GM23248 (cell line): ENCODE results near the gene ZBED2.

Source experiments
- EZH2 ChIP-seq: fragments of 200-600 bp; sonication (generic); IDR thresholded peaks from 2 replicates; pipeline ENCODE4 v1.6.1; 2018; ENCODE audit warnings: antibody characterized with exemption, mild to moderate bottlenecking; ENCODE audit not compliant: insufficient read depth, poor library complexity, severe bottlenecking
- EZH2phosphoT487 ChIP-seq: fragments of 200-600 bp; sonication (generic); IDR thresholded peaks from 2 replicates; pipeline ENCODE4 v1.6.1; 2018; ENCODE audit warnings: antibody characterized with exemption, moderate library complexity, mild to moderate bottlenecking, low read depth; ENCODE audit not compliant: insufficient read depth

DNA sequence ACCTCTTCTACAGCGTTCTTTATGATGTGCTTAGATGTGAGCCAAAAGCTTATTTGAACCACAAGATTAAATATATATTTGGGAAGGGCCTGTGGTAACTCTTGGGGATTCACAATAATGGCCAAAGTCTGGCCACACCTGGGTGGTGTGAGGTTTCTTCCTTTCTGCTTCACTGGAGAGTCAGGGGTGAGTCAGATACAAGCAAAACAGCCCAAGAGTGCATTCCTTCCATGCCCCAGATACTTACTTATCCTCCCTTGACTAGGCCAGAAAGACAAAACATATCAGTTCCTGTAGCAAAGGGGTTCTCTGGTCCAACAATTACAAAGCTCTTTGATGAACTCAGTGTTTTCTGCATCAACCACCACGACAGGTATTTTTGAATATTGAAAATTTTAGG is 941 bp downstream of the ZBED2 start:
- TF ChIP-seq EZH2 (no peak), EZH2phosphoT487 (no peak)
